GM21390 (cell line): Measurements from ENCODE around the gene SLX9.

Experiments
- ATAC-seq: cut with Tn5 transposase; IDR thresholded peaks from one replicate; pipeline ENCODE4 v1.9.1; 2021; ENCODE audit not compliant: unreplicated experiment

SLX9 gene

GRCh38 chr21:44943686-44944550, 4.1 kb downstream of the SLX9 start:
- no peak for ATAC-seq

- ATAC-seq = no peak
Measured at GRCh38 chr21:44944596-44944995, 4.8 kb downstream of the SLX9 start.

- no peak for ATAC-seq
Measured at GRCh38 chr21:44946254-44947041, 6.6 kb downstream of the SLX9 start.

DNA sequence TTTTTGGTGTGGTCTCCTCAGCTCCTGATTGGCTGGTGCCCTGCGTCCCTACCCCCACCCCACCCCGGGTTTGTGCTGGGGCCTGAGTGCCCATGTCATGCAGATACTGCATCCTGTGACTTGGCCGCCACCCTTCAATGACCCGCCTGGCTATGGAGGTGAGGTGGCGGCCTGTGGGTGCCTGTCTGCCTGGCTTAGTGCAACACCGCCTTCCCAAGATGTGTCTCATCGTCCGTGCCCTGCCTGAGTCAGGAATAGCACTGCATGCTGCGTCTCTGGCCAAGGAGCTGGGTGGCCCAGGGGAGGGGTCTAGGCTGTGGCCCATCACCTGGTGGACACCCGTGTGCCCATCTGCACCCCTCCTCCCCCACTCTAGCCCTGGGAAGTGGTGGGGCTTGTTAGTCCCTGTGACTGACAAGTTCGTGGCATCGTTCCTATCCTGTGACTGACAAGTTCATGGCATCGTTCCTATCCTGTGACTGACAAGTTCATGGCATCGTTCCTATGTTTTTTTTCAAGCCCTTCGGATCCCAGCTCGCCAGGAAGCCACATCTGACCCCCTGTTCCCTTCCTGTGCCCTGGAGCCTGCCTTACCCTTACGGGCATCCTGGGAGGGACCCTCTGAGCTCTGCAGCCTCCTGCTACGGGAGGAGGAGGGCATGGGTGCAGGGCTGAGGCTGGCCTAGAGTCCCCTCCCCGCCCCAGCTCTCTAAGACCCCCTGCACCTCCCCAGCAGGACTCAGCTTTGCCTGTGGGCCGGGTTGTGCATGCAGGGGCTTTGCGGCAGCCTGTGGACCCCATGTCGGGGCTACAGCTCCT, 7.5 kb downstream of the SLX9 start:
- ATAC-seq = no peak

DNA sequence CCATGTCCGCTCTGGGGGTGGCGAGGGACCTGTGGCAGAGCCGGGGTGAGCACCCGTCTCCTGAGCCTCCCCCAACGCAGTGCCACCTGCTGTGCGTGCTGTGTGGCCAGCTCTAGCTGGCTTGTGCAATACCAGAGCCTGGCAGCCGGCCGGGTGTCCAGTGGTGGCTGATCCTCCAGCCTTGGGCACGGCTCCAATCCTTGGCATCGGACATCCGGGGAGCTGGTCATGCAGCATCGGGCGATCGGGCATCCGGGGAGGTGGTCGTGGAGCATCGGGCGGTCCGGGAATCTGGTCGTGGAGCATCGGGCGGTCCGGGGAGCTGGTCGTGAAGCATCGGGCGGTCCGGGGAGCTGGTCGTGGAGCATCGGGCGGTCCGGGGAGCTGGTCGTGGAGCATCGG, 8.1 kb downstream of the SLX9 start:
- no peak for ATAC-seq

GRCh38 chr21:44948426-44949120, 8.7 kb downstream of the SLX9 start:
- ATAC-seq = no peak

DNA sequence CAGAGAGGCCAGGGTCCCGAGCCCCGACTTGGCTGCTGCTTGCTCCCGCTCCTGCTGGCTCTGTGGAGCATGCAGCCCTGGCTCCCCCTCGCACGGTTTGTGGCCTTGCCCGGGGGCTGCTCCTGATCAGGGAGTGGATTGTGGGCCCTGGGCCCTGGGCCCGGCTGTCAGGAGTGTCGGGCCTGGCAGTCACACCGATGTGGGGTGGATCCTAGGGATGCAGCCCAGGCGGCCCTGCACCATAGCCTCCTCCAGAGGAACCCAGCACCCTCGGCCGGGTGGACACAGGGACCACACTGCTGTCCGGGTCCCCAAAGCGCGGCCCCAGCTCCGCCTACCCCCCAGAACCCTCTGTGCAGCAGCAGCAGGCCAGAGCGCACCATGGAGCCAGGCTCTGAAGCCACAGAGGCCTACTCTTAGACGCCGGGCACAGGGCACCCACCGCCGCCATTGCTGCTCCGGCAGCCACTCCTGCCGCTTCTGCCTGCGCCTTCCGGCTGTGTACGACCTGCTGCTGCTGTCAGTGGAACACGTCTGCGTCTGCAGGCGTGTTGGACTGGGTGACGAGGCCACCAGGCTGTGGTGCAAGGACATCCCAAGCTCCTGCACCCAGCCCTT, 9.4 kb downstream of the SLX9 start:
- ATAC-seq = no peak

- no peak for ATAC-seq
Measured at GRCh38 chr21:44949779-44950198, 10.0 kb downstream of the SLX9 start.

DNA sequence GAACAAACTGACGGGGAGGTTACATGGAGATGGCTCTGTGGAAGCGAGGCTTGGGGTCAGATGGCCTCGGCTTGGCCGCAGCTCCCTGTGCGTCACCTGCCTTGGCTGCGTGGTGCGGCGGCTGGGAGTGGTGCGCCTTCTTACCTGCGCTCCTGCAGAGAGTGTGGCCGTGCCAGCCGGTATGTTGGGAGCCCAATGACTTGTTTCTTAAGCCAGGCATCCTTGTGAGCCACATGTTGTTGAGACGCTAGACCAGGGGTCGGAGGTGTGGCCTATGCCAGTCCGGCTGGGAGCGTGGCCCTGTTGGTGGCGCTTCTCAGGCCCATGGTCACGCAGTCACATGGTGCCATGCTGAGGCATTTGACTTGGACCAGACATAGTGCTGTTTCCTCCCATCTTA, 10.5 kb downstream of the SLX9 start:
- ATAC-seq = no peak

DNA sequence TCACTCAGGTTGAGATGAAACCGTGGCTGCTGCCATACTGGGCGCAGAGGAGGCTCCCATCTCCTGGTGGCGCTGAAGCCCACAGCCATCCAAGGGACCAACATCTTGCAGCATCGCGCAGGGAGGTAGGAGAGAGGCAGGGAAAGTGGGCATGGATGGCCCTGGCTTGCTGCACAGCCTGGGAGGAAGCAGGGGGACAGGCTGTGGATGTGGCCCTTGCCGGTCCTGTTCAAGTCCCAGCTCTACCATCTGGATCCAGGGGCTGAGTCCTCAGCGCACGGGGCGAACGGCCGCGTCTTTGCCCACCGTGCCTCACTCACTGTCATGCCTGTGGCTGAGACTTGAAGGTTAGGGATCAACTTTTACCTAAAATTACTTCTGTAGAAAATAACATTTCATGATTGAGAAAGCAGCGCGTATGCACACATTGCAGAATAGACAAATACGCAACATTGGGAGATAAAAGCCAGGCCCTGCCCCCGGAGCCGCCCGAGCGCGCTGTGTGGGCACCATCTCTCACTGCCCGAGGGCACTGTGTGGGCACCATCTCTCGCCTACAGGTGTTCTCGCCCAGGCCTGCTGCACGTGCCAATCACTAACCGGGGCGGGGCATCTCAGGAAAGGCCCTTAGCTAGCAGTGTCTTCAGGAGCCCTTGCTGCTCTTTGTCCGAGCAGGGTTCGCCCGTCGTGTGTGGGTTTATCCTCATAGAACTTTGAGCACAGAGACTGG, 11.5 kb downstream of the SLX9 start:
- no peak for ATAC-seq

DNA sequence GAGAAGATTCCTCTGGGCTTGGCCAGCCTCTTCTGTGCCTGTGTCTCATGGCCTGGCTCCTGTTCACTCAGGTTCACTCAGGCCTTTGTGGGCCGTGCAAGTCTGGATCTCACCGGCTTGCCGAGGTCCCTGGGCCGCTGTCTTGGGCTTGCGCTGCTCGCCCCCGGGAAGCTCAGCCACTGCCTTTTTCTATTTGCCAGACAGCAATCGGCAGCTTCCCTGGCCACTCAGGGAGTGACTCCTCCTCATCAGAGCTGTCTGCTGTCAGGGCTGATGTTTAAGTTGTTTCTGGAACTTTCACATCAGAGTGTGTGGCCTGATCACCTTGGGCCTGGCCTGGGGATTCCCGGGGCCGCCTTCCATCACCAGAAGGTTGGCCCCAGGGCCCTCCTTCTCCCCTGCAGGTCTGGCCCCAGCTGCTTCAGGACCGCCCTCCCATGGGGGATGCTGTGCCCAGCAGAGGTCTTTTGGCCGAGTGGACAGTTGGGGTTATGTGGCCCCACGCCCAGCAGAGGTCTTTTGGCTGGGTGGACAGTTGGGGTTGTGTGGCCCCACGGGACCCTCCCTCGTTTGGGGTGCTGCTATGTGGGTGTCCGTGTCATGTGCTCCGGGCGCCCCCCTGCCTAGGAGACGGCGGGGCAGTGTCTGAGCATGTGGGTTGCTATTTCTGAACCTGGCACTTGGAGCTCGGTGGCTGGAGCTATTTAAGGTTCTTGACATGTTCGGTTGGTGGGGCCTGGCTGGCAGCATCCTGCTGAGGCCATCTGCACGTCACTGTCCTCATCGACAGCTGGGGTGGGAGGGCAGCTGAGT, 12.5 kb downstream of the SLX9 start:
- no peak for ATAC-seq

- ATAC-seq = no peak
Measured at GRCh38 chr21:44952929-44953627, 13.2 kb downstream of the SLX9 start.

DNA sequence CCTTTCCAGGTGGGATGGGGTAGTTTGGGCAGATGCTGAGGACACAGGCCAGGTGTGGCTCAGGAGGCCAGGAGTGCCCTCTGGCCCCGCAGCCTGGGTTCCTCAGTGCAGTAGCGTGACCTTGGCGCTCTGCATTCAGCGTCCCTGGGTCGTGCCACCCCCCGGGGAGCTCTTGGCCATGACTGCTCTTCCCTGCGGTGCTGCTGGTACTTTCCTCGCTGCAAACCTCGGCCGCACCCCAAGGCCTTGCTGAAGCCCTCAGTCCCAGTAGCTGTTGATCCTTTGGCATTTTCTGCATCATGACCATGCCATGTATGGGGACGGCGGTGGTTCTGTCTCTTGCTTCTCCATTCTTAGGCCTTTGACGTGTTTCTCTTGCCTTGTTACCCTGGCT, 13.8 kb downstream of the SLX9 start:
- ATAC-seq = no peak

DNA sequence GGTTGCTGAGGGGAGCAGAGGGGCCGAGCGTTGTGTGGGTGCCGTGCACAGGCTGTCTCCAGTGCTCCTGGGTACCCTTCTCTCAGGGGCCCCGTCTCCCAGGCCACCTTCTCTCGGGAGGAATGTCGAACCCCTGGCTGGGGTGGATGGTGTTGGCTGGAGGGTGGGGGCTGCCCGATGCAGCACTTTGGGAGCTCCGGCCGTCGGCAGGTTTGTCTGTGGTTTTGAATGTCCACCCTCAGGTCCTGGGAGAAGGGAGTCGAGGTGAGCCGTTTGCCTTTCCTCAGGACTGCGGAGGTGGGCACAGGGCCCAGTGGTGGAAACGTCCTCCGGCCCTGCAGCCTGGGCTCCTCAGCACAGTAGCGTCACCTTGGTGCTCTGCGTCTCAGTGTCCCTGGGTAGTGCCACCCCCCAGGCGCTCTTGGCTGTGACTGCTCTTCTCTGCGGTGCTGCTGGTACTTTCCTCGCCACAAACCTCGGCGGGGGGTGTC, 14.5 kb downstream of the SLX9 start:
- no peak for ATAC-seq

- no peak for ATAC-seq
Measured at GRCh38 chr21:44955141-44955797, 15.4 kb downstream of the SLX9 start.

GRCh38 chr21:44955798-44956175, 16.0 kb downstream of the SLX9 start:
- ATAC-seq = no peak

- ATAC-seq = no peak
Measured at GRCh38 chr21:44956356-44957046, 16.7 kb downstream of the SLX9 start.
